H9 (cell line): ENCODE measurements around the gene TENT5C. TPM values are rescaled to one million over a fixed set of nuclear protein-coding genes. Genes with fewer than 3 reads are reported as not detected.

Experiments used
- DNase-seq: peaks from one replicate; pipeline ENCODE4 v3.0.0-alpha.2; 2017
- H2AFZ ChIP-seq: one replicate; pipeline ENCODE4 v1.6.1; 2013; ENCODE audit warnings: mild to moderate bottlenecking, low read length, control low read depth, moderate library complexity
- H2AK5ac ChIP-seq: 2 replicates; pipeline ENCODE4 v1.6.1; 2013; ENCODE audit warnings: low read length, control low read depth, mixed read lengths; ENCODE audit not compliant: insufficient read length
- H2BK120ac ChIP-seq: one replicate; pipeline ENCODE4 v1.6.1; 2013; ENCODE audit warnings: low read depth, mild to moderate bottlenecking, low read length, control low read depth, inconsistent platforms; ENCODE audit not compliant: poor library complexity, severe bottlenecking
- H2BK12ac ChIP-seq: 2 replicates; pipeline ENCODE4 v1.6.1; 2013; ENCODE audit warnings: low read length, control low read depth, mixed read lengths, low read depth; ENCODE audit not compliant: insufficient read length
- H2BK15ac ChIP-seq: 2 replicates; pipeline ENCODE4 v1.6.1; 2013; ENCODE audit warnings: low read depth, low read length, control low read depth
- H2BK20ac ChIP-seq: one replicate; pipeline ENCODE4 v1.6.1; 2013; ENCODE audit warnings: low read depth, mild to moderate bottlenecking, low read length, control low read depth, inconsistent platforms; ENCODE audit not compliant: poor library complexity, severe bottlenecking
- H2BK5ac ChIP-seq: 2 replicates; pipeline ENCODE4 v1.6.1; 2013; ENCODE audit warnings: low read length, control low read depth, mixed read lengths; ENCODE audit not compliant: insufficient read length
- H3K14ac ChIP-seq: 2 replicates; pipeline ENCODE4 v1.6.1; 2013; ENCODE audit warnings: low read length, control low read depth; ENCODE audit not compliant: insufficient read depth
- H3K18ac ChIP-seq: 2 replicates; pipeline ENCODE4 v1.6.1; 2013; ENCODE audit warnings: low read depth, mild to moderate bottlenecking, mixed read lengths, low read length, control low read depth; ENCODE audit not compliant: insufficient read length
- H3K23ac ChIP-seq: 2 replicates; pipeline ENCODE4 v1.6.1; 2013; ENCODE audit warnings: low read length, control low read depth, mixed read lengths, low read depth; ENCODE audit not compliant: insufficient read length
- H3K23me2 ChIP-seq: 2 replicates; pipeline ENCODE4 v1.6.1; 2013; ENCODE audit warnings: low read depth, mild to moderate bottlenecking, mixed read lengths, low read length, control low read depth; ENCODE audit not compliant: insufficient read length, poor library complexity, severe bottlenecking
- H3K27ac ChIP-seq: 2 replicates; pipeline ENCODE4 v1.5.1; 2013; ENCODE audit warnings: low read length, control low read depth, mixed read lengths, low read depth; ENCODE audit not compliant: insufficient read length
- H3K27me3 ChIP-seq: 2 replicates; pipeline ENCODE4 v1.6.1; 2013; ENCODE audit warnings: low read length, control low read depth, inconsistent platforms; ENCODE audit not compliant: insufficient read depth
- H3K4ac ChIP-seq: 2 replicates; pipeline ENCODE4 v1.6.1; 2013; ENCODE audit warnings: low read depth, mild to moderate bottlenecking, control low read depth, inconsistent platforms, low read length, moderate library complexity
- H3K4me1 ChIP-seq: 2 replicates; pipeline ENCODE4 v1.6.1; 2013; ENCODE audit warnings: low read length, control low read depth, inconsistent platforms; ENCODE audit not compliant: insufficient read depth
- H3K4me2 ChIP-seq: 2 replicates; pipeline ENCODE4 v1.6.1; 2013; ENCODE audit warnings: low read length, control low read depth, mixed read lengths; ENCODE audit not compliant: insufficient read length, insufficient read depth
- H3K56ac ChIP-seq: 2 replicates; pipeline ENCODE4 v1.6.1; 2013; ENCODE audit warnings: low read depth, mild to moderate bottlenecking, mixed read lengths, low read length, control low read depth; ENCODE audit not compliant: insufficient read length
- H3K79me1 ChIP-seq: 2 replicates; pipeline ENCODE4 v1.6.1; 2013; ENCODE audit warnings: low read depth, mild to moderate bottlenecking, moderate library complexity, low read length, control low read depth, inconsistent platforms; ENCODE audit not compliant: insufficient read depth, poor library complexity, severe bottlenecking
- H3K79me2 ChIP-seq: 2 replicates; pipeline ENCODE4 v1.6.1; 2013; ENCODE audit warnings: low read length, control low read depth, inconsistent platforms; ENCODE audit not compliant: insufficient read depth
- H3K9ac ChIP-seq: 2 replicates; pipeline ENCODE4 v1.6.1; 2013; ENCODE audit warnings: low read length, control low read depth, mixed read lengths; ENCODE audit not compliant: insufficient read length; ENCODE audit errors: extremely low read depth
- H3K9me3 ChIP-seq: one replicate; pipeline ENCODE4 v1.6.1; 2013; ENCODE audit warnings: low read depth, low read length, inconsistent platforms; ENCODE audit not compliant: control insufficient read depth
- H3T11ph ChIP-seq: one replicate; pipeline ENCODE4 v1.6.1; 2013; ENCODE audit warnings: mild to moderate bottlenecking, low read length, control low read depth, inconsistent platforms
- H4K20me1 ChIP-seq: one replicate; pipeline ENCODE4 v1.6.1; 2013; ENCODE audit not compliant: control insufficient read depth, insufficient read length, insufficient read depth
- H4K5ac ChIP-seq: 2 replicates; pipeline ENCODE4 v1.6.1; 2013; ENCODE audit warnings: low read depth, mild to moderate bottlenecking, mixed read lengths, low read length, control low read depth; ENCODE audit not compliant: insufficient read length
- H4K8ac ChIP-seq: replicated peaks from 2 replicates; pipeline ENCODE4 v1.6.1; 2013; ENCODE audit warnings: low read length, control low read depth, mixed read lengths, low read depth; ENCODE audit not compliant: insufficient read length
- H4K91ac ChIP-seq: 2 replicates; pipeline ENCODE4 v1.6.1; 2013; ENCODE audit warnings: low read depth, mild to moderate bottlenecking, moderate library complexity, mixed read lengths, low read length, control low read depth; ENCODE audit not compliant: insufficient read length
- H3K27ac Mint-ChIP-seq, 3 experiments: 2 replicates in 2 of 3; 3 replicates in 1 of 3; pipeline ENCODE4 v1.8.0; 2020 to 2021; ENCODE audit warnings: mixed read lengths in 3 of 3, mild to moderate bottlenecking in 1 of 3, moderate library complexity in 1 of 3
- H3K27me3 Mint-ChIP-seq: 2 replicates; pipeline ENCODE4 v1.8.0; 2021; ENCODE audit warnings: low read depth, mild to moderate bottlenecking, moderate library complexity, mixed read lengths
- H3K36me3 Mint-ChIP-seq, 3 experiments: 2 replicates in 2 of 3; 3 replicates in 1 of 3; pipeline ENCODE4 v1.8.0; 2020 to 2021; ENCODE audit warnings: low read depth in 3 of 3, mixed read lengths in 3 of 3; ENCODE audit not compliant: insufficient read depth in 1 of 3
- H3K4me1 Mint-ChIP-seq, 2 experiments: 2 replicates each; pipeline ENCODE4 v1.8.0; 2020; ENCODE audit warnings: mixed read lengths in 2 of 2
- H3K4me3 Mint-ChIP-seq, 2 experiments: 2 replicates in 1 of 2; 3 replicates in 1 of 2; pipeline ENCODE4 v1.8.0; 2020 to 2021; ENCODE audit warnings: mild to moderate bottlenecking in 2 of 2, mixed read lengths in 2 of 2, moderate library complexity in 1 of 2
- H3K9me3 Mint-ChIP-seq, 2 experiments: 2 replicates in 1 of 2; 3 replicates in 1 of 2; pipeline ENCODE4 v1.8.0; 2020; ENCODE audit warnings: mild to moderate bottlenecking in 2 of 2, mixed read lengths in 2 of 2, moderate library complexity in 1 of 2
- CTCF ChIP-seq: fragments of 200-600 bp; sonication (generic); conservative IDR thresholded peaks from 3 replicates; pipeline ENCODE4 v1.8.0; 2021; ENCODE audit warnings: antibody characterized with exemption, mild to moderate bottlenecking
- WGBS: extraction: QIAGEN DNeasy Blood & Tissue Kit; methylation state at CpG from one replicate; pipeline ENCODE4 v1.1.7; 2013; ENCODE audit warnings: missing lambda C conversion rate, low lambda C conversion rate, mixed read lengths; ENCODE audit not compliant: insufficient read length; ENCODE audit errors: extremely low coverage; 5-methylcytosine and 5-hydroxymethylcytosine counted together
- total RNA-seq: library from RNA; stranded (reverse); gene quantifications from 2 replicates; pipeline ENCODE4 v1.2.1, GENCODE V29; 2021

The TENT5C gene
- total RNA-seq, 1 experiment from 2014 or later: 0.37 TPM

GRCh38 chr1:117580882-117581281 is 25.0 kb upstream of the TENT5C start:
- Mint-ChIP-seq H3K27me3 (no peaks in the 10 kb centered on the region; the same call in 1 of the 2 replicates), H3K9me3 (no peaks in the 10 kb centered on the region), H3K36me3 (no peaks in the 10 kb centered on the region; a peak in 1 of 7 replicates), H3K4me1 (no peaks in the 10 kb centered on the region), H3K27ac (no peak overlapping the region; a peak in 1 of 7 replicates), H3K4me3 (no peak overlapping the region; a peak in 1 of 5 replicates)
- Histone ChIP-seq H4K20me1 (no peaks in the 10 kb centered on the region), H3T11ph (no peak overlapping the region), H4K8ac (no peak overlapping the region), H2BK20ac (no peak overlapping the region), H3K14ac (no peak overlapping the region), H2BK15ac (no peak overlapping the region), H3K9ac (no peak overlapping the region), H3K56ac (no peak overlapping the region), H3K23me2 (no peaks in the 10 kb centered on the region), H3K4me1 (no peaks in the 10 kb centered on the region), H2AFZ (no peak overlapping the region), H4K91ac (no peak overlapping the region), H3K18ac (no peak overlapping the region), H4K5ac (no peak overlapping the region), H3K27ac (no peak overlapping the region), H3K4me2 (no peak overlapping the region), H3K27me3 (no peaks in the 10 kb centered on the region), H2AK5ac (no peak overlapping the region), H2BK5ac (no peak overlapping the region), H3K4ac (no peak overlapping the region), H3K79me1 (no peaks in the 10 kb centered on the region), H2BK120ac (no peak overlapping the region), H3K9me3 (no peaks in the 10 kb centered on the region), H2BK12ac (no peak overlapping the region), H3K79me2 (no peaks in the 10 kb centered on the region), H3K23ac (no peak overlapping the region)
- no peak for TF ChIP-seq CTCF
- WGBS: no CpG with 5 or more reads among the region's 2 CpGs
- DNase-seq: no peak
